Measurements from ENCODE around the gene MYMX. TPM values are rescaled to one million over a fixed set of nuclear protein-coding genes. Genes with fewer than 3 reads are reported as not detected.

The MYMX gene
- total RNA-seq, 1 donor from 2014 or later, result 11.2 TPM

DNA sequence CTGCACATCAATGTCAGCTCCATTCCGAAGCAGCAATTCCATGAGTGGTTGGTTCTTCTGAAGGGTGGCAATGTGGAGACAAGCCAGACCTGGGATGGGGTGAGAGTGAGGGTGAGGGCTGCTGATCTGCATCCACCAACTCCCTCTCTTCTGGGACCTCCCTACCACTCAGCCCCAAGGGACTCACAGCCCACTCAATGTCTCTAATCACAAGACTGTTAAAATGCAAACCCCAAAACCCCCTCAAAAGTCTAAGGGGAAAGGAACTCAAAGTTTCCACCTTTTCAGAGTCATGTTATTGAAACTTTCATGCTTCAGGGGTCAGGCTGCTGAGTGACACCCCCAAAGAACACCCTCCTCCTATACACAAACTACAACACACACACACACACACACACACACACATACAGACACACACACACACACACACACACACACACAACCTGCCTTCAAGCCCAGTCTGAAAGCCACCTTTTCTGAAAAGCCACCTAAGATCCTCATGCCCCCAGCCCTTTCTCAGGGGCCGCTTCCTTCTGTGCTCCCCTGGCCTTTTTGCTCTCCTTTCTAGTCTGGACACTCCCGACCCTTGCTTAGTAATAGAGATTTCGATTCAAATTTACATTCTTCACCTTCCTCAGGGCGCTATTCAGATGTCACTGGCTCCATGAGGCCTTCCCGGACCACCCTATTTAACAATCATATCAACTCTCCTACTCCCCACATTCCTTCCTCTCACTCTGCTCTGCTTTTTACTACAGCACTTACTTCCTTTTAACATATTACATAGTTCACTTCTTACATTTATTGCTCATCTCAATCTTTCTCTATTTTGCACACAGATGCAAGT lies 43.9 kb downstream of the MYMX start:
- H3K36me3 Mint-ChIP-seq (ENCODE audit: low read depth, unreplicated experiment), result peaks cover 23% of the 10 kb centered on the region

DNA sequence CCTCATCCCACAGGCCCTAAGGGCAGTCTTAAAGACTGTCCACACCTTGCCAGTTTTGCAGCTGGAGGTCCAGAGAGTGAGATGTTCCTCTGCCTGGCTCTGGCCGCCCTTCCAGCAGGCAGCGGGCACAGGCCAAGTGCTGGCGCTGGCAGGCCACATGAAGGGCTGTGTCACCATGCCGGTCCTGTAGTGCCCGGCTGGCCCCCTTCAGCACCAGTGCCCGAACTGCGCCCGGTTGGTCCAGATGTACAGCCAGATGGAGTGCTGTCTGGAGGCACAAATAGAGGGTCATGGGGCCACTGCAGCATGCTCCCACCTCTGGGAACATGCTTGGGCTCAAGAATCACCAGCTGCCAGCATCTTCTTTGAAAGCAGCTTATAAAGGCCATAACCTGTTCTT lies 44.9 kb downstream of the MYMX start:
- Mint-ChIP-seq H3K36me3 (ENCODE audit: low read depth, unreplicated experiment) (peaks cover 17% of the 10 kb centered on the region), H3K9me3 (ENCODE audit: unreplicated experiment) (no peaks in the 10 kb centered on the region), H3K4me1 (ENCODE audit: unreplicated experiment) (peaks cover 40% of the 10 kb centered on the region), H3K27me3 (ENCODE audit: unreplicated experiment) (peaks cover 9% of the 10 kb centered on the region), H3K27ac (ENCODE audit: unreplicated experiment) (no peak overlapping the region), H3K4me3 (ENCODE audit: unreplicated experiment) (no peak overlapping the region)
- no peak for DNase-seq (ENCODE audit: low spot score)
- TF ChIP-seq, protein P1, sequence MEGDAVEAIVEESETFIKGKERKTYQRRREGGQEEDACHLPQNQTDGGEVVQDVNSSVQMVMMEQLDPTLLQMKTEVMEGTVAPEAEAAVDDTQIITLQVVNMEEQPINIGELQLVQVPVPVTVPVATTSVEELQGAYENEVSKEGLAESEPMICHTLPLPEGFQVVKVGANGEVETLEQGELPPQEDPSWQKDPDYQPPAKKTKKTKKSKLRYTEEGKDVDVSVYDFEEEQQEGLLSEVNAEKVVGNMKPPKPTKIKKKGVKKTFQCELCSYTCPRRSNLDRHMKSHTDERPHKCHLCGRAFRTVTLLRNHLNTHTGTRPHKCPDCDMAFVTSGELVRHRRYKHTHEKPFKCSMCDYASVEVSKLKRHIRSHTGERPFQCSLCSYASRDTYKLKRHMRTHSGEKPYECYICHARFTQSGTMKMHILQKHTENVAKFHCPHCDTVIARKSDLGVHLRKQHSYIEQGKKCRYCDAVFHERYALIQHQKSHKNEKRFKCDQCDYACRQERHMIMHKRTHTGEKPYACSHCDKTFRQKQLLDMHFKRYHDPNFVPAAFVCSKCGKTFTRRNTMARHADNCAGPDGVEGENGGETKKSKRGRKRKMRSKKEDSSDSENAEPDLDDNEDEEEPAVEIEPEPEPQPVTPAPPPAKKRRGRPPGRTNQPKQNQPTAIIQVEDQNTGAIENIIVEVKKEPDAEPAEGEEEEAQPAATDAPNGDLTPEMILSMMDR (IDR thresholded peaks at IDR 0.05; ENCODE audit: unreplicated experiment), result no peak

More for the DNA sequence above, 43.9 kb downstream of the MYMX start:
- no peaks in the 10 kb centered on the region for H3K9me3 Mint-ChIP-seq (ENCODE audit: unreplicated experiment)
- DNase-seq (ENCODE audit: low spot score), result no peak
- H3K27ac Mint-ChIP-seq (ENCODE audit: unreplicated experiment), result peak overlapping the region; percentile 49
- H3K4me1 Mint-ChIP-seq (ENCODE audit: unreplicated experiment), result peaks cover 49% of the 10 kb centered on the region
- H3K4me3 Mint-ChIP-seq (ENCODE audit: unreplicated experiment), result peak overlapping the region; percentile 13
- H3K27me3 Mint-ChIP-seq (ENCODE audit: unreplicated experiment), result peaks cover 13% of the 10 kb centered on the region
- TF ChIP-seq, protein P1 (IDR thresholded peaks at IDR 0.05; ENCODE audit: unreplicated experiment), result no peak

DNA sequence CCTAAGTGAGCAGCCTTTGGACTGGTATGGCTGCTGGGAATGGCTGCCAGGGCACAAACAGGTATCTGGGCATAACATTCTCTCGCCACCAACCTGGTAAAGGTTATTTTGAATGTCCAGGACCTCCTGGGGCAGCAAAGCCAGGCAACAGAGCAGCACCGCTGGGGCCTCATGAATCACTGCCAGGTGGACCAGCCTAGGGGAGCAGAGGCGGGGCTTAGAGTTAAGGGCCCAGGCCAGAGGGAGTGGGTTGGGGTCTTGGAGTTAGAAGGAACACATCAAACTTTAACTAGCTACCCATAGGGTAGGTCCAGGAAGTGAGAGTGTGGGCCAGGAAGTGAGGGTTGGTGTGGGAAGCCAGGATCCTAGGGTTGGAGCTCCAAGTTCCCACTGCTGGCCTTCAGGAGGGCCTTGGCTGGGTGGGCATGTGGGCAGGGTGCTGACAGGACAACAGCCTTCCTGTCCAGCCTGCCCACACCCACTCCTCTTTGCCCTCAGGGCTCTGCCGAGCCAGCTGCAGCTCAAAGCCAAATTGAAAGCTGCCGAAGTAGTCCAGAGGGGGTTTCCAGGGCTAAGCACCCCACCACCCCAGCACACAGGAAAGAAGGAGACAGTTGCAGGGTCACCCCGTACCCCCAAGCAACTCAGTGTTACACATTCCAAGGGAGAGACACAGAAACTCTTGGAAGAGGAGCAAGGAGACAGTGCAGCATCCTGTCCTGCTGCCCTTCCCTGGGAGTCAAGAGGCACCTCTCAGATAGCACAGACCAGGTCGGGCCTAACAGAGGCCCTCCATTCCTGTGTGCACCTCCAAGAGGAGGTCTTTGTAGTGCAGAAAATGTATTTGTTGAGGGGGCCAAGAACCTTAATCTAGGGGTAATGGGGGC lies 46.0 kb downstream of the MYMX start:
- peaks cover 37% of the 10 kb centered on the region for H3K4me1 Mint-ChIP-seq (ENCODE audit: unreplicated experiment)
- peak overlapping the region; percentile 96 for H3K4me3 Mint-ChIP-seq (ENCODE audit: unreplicated experiment)
- no peak for DNase-seq (ENCODE audit: low spot score)
- peak overlapping the region; percentile 13 for H3K27ac Mint-ChIP-seq (ENCODE audit: unreplicated experiment)
- TF ChIP-seq, protein P1 (IDR thresholded peaks at IDR 0.05; ENCODE audit: unreplicated experiment), result no peak
- no peaks in the 10 kb centered on the region for H3K9me3 Mint-ChIP-seq (ENCODE audit: unreplicated experiment)
- H3K27me3 Mint-ChIP-seq (ENCODE audit: unreplicated experiment), result peaks cover 7% of the 10 kb centered on the region
- peaks cover 14% of the 10 kb centered on the region for H3K36me3 Mint-ChIP-seq (ENCODE audit: low read depth, unreplicated experiment)

DNA sequence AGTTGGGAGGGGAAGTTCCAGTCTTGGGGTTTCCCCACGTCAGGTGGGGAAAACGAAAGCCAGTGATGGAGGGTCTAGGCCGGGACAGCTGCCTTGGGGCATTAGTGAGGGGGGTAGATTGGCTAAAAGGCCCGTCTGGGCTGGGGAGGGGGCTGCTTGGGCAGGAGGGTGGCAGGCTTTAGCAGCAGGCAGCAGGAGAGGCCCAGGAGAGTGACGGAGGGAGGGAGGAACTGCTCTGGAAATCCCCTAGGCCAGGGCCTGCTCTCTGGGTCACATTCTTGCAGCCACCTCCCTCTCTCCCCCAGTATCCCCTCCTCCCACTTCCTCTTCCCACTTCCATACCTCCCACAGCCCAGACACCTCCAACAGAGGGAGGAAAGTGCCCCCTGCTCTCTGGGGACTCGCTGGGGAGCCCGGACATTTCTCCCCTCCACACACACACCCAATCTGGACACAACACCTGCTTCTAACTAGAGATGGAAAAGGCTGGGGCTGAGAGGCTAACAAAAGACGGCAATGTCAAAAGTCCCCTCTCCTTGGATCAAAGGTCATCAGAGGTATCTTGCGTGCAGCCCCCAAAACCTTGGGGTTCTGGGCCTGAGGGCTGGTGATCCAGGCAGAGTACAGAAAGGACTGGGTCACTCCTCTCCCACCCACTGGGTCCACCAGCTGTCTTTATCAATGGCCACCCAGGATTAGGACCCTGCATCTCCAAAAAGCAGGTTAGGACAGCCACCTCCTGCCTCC lies 46.8 kb downstream of the MYMX start:
- TF ChIP-seq, protein P1 (IDR thresholded peaks at IDR 0.05; ENCODE audit: unreplicated experiment), result no peak
- Mint-ChIP-seq H3K27me3 (ENCODE audit: unreplicated experiment) (peaks cover 5% of the 10 kb centered on the region), H3K4me3 (ENCODE audit: unreplicated experiment) (peak overlapping the region; percentile 96), H3K36me3 (ENCODE audit: low read depth, unreplicated experiment) (peaks cover 10% of the 10 kb centered on the region), H3K27ac (ENCODE audit: unreplicated experiment) (peak overlapping the region; percentile 82), H3K4me1 (ENCODE audit: unreplicated experiment) (peaks cover 31% of the 10 kb centered on the region), H3K9me3 (ENCODE audit: unreplicated experiment) (no peaks in the 10 kb centered on the region)
- DNase-seq (ENCODE audit: low spot score), result no peak
